8988T (cell line): ENCODE measurements around the gene PLEKHA7.
"Not testable (repeated sequence)": the region's sequence is repeated elsewhere in the genome, so short reads cannot be mapped to it uniquely, and the experiment has no call there.

ENCODE experiments used
- DNase-seq: peaks from one replicate; pipeline ENCODE4 v3.0.0; 2011

Gene PLEKHA7, protein sequence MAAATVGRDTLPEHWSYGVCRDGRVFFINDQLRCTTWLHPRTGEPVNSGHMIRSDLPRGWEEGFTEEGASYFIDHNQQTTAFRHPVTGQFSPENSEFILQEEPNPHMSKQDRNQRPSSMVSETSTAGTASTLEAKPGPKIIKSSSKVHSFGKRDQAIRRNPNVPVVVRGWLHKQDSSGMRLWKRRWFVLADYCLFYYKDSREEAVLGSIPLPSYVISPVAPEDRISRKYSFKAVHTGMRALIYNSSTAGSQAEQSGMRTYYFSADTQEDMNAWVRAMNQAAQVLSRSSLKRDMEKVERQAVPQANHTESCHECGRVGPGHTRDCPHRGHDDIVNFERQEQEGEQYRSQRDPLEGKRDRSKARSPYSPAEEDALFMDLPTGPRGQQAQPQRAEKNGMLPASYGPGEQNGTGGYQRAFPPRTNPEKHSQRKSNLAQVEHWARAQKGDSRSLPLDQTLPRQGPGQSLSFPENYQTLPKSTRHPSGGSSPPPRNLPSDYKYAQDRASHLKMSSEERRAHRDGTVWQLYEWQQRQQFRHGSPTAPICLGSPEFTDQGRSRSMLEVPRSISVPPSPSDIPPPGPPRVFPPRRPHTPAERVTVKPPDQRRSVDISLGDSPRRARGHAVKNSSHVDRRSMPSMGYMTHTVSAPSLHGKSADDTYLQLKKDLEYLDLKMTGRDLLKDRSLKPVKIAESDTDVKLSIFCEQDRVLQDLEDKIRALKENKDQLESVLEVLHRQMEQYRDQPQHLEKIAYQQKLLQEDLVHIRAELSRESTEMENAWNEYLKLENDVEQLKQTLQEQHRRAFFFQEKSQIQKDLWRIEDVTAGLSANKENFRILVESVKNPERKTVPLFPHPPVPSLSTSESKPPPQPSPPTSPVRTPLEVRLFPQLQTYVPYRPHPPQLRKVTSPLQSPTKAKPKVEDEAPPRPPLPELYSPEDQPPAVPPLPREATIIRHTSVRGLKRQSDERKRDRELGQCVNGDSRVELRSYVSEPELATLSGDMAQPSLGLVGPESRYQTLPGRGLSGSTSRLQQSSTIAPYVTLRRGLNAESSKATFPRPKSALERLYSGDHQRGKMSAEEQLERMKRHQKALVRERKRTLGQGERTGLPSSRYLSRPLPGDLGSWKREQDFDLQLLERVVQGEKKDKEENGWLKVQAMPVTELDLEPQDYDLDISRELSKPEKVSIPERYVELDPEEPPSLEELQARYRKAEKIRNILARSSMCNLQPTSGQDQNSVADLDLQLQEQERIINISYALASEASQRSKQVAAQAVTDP

DNA sequence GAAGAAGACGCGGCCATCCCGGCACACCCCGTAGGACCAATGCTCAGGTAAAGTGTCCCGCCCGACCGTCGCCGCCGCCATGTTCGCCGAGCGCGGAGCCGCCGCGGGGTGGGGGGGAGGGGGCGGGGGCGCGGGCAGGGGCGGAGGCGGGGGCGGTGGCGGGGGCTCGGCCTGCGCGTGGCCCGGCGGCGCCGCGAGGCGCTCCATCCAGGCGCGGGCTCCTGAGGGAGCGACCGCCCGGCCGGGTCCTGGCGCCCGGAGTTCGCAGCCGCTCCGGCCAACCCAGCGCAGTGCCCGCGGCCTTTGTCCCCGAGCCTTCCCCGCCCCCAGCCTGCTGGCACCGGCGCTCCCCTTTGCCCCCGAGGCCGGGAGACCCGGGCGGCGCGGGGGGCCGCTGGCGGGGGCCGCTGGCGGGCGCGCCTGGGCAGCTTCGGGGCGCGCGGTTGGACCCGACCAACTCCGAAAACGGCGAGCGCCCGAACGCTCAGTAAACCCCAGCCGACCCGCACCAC lies at the start of gene PLEKHA7:
Gene PLEKHA7, minus strand, starts transcription at position 94 of the 512 bp plus-strand sequence. Its CDS starts 13 bp downstream, at position 81.
- DNase-seq, result peak; percentile 41

DNA sequence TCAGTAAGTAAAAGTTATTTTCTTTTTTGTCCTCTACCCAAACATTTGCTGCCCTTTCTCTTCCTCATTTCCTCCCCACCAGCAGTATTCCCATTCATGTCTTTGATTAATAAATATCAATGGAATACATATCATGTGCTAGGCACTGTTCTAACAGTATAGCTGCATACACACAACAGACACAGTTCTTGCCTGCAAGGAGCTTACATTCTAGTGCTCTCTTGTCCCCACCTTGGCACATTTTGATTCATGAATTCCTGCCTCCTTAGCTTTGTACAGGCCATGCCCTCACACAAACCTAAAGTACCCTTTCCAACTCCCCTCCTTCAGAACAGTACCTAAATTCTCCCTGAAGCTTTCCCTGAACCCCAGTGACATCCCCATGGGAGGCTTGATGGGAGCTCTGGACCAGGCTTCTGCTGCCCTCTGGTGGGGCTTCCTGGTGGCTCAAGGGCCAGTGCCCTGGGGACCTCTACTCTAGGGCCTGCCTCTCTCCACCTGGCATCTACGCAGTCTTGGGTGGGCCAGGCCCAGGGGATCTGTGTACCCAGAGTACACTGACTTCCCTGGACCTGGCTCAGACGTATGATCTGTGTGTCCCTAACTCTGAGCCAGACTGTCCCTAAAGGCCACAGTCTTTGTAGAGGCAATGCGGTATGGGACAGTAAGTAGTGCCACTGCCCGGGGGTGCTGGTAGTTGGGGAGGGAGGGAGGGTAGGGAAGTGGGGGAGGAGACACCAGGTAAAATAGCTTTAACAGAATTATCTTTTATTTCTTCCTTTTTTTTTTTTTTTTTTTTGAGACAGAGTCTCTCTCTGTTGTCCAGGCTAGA lies 49.2 kb upstream of the PLEKHA7 start:
- DNase-seq, result no peak

DNA sequence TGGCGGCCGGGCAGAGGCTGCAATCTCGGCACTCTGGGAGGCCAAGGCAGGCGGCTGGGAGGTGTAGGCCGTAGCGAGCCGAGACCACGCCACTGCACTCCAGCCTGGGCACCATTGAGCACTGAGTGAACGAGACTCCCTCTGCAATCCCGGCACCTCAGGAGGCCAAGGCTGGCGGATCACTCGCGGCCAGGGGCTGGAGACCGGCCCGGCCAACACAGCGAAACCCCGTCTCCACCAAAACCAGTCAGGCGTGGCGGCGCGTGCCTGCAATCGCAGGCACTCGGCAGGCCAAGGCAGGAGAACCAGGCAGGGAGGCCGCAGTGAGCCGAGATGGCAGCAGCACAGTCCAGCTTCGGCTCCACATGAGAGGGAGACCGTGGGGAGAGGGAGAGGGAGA lies 36.9 kb upstream of the PLEKHA7 start:
- DNase-seq, result not testable (repeated sequence)

DNA sequence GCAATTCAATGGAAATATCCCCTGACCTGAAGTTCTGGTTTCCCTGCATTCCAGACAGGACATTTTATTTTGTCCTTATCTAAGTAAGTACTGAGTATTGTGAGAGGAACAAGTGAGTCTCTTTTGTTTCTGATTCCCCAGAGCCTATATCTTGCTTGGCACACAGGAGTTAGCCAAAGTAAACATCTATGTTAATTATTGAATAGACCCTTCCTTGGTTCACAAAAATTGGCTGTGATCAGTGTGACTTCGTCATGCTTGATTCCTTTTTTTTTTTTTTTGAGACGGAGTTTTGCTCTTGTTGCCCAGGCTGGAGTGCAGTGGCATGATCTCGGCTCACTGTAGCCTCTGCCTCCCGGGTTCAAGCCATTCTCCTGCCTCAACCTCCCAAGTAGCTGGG lies 34.3 kb upstream of the PLEKHA7 start:
- DNase-seq, result not testable (repeated sequence)

DNA sequence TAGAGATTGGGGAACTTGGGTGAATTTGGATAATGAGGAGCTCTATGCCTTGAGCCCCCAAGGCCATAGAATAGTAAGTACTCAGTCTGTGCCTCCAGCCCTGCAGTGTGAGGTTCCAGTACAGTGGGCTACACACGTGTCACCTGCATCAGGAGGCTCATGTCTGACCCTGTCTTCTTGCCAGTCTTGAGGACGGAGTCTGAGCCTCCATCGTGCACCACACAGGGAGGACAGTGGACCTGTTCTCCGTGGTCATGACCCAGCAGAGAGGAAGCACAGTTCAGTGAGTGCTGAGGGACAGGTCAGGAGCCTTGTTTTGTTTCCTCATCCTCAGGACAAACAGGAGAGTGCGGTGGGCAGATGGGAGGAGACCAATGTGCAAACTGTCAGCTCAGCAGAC lies 32.5 kb upstream of the PLEKHA7 start:
- no peak for DNase-seq

DNA sequence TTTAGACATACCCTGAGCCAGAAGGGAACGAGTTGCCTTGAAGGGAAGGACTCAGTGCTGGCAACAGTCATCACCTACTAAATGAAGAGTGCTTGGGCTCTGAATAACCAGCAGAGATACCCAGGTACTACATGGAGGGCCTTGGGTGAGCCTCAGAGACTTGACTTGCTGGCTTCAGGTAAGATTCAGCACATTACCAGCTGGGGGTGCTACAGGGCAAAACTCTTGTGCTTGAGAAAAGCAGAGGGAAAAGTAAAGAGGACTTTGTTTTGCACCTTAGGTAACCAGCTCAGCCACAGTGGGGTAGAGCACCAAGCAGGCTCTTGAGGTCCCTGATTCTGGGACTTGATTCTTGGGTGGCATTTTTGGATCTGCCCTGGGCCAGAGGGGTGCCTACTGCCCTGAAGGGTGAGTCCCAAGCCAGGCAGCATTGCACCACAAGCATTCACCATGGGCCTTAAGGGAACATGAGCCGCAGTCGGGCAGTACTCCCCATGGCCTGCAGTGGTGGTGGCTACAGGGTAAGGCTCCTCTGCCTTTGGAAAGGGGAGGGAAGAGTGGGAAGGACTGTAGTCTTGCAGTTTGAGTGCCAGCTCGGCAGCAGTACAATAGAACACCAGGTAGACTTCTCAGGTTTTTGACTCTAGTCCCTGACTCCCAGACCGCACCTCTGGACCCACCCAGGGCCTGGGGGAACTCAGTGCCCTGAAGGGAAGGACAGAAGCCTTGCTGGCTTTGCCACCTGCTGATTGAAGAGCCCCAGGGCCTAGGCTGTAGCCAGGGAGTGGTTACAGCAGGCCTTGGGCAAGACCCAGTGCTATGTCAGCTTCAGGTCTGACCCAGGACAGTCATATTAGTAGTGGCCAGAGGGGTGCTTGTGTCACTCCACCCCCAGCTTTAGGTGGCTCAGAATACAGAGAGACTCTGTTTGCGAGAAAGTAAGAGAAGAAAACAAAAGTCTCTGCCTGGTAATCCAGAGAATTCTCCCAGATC lies 22.7 kb upstream of the PLEKHA7 start:
- DNase-seq, result no peak

DNA sequence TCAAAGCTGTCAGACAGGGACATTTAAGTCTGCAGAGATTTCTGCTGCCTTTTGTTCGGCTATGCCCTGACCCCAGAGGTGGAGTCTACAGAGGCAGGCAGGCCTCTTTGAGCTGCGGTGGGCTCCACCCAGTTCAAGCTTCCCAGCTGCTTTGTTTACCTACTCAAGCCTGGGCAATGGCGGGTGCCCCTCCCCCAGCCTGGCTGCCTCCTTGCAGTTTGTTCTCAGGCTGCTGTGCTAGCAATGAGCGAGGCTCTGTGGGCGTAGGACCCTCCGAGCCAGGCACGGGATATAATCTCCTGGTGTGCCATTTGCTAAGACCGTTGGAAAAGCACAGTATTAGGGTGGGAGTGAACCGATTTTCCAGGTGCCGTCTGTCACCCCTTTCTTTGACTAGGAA lies 19.8 kb upstream of the PLEKHA7 start:
- DNase-seq, result not testable (repeated sequence)

DNA sequence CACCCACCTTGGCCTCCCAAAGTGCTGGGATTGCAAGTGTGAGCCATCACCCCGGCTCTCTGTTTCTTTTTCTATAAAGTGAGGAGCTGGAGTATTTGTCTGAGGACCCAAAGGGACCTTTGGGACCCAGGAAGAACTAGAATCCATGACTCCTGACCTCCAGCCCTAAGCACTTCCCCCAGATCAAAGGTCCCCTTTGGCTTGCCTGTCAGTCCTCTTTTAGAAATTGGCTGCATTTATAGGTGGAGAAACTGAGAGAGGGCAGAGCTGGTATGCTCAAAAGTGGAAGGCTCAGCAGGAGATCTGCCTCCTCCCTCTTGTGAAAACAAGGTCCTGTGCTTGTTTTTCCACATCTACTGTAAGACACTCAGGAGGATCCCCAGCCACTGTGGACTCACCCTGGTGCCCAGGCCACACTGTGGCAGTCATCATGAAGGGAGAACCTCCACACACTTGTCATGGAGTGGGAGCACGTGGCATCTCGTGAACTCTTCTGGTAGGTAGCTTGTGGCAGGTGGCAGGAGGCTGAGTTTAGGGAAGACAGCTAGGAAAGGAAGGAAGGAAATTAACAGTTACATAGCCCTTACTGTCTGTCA lies 12.4 kb upstream of the PLEKHA7 start:
- no peak for DNase-seq

DNA sequence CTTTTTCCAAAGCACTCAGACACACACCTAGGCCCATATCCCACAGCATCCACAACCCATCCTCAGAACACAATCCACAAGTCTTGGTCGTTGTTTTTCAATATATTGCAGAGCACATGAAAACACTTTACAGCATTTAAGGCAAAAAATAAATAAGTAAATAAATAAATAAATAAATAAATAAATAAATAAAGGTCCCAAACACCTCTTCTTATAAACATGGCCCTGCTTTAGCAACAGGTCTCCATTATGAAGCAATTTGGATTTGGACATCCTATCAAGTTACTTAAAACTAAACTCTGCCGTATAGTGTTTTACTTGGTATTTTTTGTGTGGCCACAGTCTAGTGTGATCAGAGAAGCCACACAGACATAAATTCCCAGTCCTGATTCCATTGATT lies 10.7 kb upstream of the PLEKHA7 start:
- no peak for DNase-seq

DNA sequence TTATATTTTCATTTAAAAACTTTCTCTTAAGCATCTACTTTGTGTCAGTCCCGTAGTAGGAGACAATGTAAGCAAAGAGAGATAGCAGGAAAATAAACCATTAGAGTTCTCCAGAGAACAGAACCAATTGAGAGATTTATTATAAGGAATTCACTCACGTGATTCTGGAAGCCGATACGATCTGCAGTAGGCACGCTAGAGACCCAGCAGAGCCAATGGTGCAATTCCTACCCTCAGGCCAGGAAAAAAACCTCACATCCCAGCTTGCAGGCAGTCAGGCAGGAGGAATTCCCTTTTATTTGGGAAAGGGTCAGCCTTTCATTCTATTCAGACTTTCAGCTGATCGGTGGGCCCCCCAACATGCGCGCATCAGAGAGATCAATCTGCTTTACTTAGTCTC lies 7.3 kb upstream of the PLEKHA7 start:
- DNase-seq, result no peak

DNA sequence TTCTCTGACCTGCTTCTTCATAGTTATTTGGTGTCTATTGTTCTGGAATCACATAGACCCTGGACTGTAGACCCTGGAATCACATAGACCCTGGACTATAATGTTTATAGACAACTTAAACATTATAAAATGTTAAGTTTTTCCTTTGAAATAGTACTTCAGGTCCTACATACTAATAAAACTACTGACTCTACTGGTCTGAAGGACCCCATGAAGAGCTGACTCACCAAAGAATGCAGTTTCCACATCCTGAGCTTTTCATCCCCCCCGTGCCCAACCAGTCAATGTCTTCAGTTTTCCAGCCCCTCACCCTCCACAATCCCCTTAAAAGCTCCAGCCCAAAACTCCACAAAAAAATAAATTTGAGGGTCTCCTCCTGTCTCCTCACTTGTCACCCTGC lies 6.6 kb upstream of the PLEKHA7 start:
- DNase-seq, result no peak

DNA sequence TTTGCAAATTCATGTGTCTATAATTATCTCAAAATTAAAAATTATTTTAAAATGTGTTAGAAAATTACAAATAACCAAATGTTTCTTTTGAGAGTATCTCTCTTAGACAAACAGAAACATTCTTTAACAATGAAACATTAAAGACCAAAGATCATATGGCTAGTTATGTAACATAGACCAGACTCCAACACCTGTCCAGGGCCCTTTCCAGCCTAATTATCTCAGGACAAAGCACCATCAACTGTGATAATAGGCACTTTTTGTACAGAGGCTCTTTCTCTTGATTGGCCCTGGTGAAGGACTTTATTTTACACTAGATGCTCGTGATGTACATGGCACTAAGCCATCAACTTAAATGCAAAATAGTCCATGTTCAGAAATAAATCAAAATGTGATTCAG lies 5.0 kb upstream of the PLEKHA7 start:
- DNase-seq, result no peak

DNA sequence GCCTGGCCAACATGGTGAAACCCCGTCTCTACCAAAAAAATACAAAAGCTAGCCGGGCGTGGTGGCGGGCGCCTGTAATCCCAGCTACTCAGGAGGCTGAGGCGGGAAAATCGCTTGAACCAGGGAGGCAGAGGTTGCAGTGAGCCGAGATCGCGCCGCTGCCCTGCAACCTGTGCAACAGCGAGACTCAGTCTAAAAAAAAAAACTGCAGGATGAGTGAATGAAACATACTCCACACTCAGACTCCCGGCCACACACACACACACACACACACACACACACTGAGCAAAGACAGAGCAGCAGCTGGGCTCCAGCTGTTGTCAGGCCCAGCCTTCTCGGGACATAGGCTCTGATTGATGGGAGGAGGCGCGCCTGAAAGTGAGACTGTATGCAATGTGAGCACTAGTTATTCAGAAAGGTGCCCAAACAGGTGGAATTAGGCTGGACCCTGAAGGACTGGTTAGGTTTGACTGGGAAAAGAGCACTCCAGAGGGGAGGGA lies 1.5 kb upstream of the PLEKHA7 start:
- no peak for DNase-seq

DNA sequence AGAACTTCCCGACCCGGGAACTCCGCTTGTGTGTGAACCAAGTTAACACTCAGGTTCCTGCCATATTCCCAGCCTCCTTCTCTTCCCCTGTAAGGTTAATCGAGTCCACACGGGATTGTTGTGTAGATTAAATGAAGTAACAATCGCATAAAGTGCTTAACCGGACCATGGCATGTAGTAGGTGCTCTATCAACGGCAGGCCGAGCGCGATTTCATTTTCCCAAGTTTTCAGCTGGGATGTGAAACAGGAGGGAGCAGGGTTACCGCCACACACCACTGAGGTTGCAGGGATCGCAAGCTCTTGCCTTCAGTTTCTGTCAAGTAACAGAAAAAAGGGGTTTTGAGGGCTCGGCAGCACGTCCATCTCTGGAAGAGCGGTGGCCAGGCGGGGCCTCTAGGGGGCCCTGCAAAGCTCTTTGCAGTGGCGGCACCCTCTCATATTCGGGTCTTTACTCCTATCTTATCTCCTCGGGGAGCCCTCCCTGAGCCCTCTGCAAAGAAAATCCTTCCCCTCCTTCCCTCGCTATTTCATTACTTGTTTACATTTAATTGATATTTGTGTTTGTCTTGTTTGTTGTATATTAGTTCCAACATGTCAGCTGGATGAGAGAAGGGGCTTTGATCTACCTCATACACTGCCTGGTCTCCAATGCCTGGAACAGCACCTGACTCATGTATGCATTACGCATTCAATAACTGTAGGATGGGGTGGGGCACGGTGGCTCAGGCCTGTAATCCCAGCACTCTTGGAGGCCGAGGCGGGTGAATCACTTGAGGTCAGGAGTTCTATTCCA lies 816 bp upstream of the PLEKHA7 start:
- DNase-seq, result peak; percentile 66

DNA sequence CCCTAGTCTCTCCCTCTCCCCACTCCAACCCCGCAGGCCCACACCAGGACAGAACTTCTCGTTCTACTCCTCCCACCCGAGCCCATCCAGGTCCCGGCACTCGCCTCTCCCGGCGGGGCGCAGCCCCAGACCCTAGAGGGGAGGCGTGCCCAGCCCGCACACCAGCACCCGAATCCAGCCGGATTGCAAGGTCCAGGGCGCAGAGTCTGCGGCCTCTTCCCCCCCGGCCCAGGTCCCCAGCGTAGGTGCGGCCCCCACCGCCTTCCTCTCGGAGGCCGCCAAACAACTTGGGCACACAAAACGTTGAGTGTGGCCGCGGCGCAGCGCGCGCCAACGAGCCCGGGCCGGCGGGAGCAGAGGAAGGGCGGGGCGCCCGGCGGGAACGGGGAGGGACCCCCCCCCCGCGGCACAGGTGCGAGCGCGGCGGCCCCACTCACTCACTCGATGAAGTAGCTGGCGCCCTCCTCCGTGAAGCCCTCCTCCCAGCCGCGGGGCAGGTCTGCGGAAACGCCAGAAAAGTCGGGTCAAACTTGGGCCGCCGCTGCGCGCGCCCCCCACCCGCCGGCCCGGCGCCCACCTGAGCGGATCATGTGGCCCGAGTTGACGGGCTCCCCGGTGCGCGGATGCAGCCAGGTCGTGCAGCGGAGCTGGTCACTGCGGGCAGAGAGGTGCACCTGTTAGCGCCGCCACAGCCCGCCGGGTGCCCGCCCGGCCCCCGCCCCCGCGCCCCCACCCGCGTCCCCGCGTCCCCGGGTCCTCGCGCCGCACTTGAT lies 480 bp downstream of the PLEKHA7 start:
- peak; percentile 45 for DNase-seq

DNA sequence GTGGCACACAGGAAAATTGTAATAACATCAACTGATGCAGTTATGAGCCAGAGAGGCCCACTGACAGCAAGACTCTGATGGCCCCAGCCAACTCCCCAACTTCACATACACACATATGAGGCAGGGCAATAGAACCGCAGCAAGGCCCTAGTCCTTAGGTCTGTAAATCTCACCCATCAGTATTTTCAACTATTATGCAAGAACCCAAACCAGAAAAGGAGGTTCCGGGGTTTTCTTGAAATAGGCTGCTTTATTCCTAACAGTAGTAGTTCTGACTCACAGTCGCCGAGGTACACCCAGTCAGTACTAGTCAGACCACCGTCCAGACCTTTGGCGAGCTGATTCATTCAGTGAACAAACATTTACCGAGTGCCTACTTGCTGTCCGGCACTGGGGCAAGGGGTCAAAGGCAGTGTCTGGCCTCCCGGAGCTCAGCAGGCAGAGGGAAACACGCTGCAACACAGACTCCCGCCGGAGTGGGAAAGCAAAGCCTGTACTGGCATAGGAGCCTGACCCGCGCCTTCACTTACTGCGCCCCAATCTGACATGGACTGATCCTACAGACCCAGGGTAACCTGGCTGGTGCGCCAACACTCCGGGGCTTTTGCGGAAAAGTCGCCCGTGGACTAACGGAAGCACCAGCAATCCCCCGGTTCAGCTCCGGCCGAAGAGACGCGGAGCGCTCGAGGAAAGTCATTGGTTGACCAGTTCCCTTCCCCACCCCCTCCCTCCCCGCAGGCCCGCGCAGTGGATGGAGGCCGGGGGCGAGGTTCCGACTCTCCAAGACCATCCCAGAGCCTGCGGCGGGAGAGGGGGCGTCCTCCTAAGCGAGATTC lies 1.3 kb downstream of the PLEKHA7 start:
- DNase-seq, result peak; percentile 29

DNA sequence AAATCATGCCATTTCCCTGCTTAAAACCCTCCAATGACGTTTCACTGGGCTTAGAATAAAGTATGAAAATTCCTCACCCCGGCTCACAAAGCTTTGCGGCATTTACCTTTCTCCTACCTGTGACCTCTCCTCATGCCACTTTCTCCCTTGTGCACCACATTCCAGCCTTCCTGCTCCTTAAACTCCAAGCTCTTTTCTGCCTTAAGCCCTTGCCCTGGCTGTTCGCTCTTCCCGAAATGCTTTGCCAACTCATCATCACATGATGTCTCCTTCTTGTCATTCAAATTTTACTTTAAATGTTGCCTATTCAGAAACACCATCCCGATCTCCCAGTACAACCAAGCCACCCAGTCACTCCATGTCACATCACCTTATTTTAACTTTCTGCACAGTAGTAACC lies 2.0 kb downstream of the PLEKHA7 start:
- no peak for DNase-seq
